ENCODE data around the gene NOL3.

- TF ChIP-seq TAF1 (conservative IDR thresholded peaks at IDR 0.05) = no peak
- TF ChIP-seq CTCF (IDR thresholded peaks at IDR 0.05; ENCODE audit: low read depth, low read length, missing input control) = peak; percentile 41
- no peak for TF ChIP-seq RXRA (IDR thresholded peaks at IDR 0.05)
- no peak for TF ChIP-seq EGR1 (IDR thresholded peaks at IDR 0.05; ENCODE audit: low read depth in 2 of 2)
- TF ChIP-seq SP1 (IDR thresholded peaks at IDR 0.05) = no peak
Measured at GRCh38 chr16:67199011-67199807, 28.9 kb downstream of the NOL3 start, which contains the start of gene ELMO3.

Measured in liver (tissue), 3 donors.